Renal pelvis (tissue), 4 donors: ENCODE measurements around the gene SEC24D. TPM values are rescaled to one million over a fixed set of nuclear protein-coding genes. Genes with fewer than 3 reads are reported as not detected.

ENCODE experiments used
- DNase-seq: peaks from one replicate; pipeline ENCODE4 v3.0.0-alpha.2; 2013
- polyA plus RNA-seq, 3 donors: library from polyadenylated mRNA; unstranded; fragments of 120-200 nt; gene quantifications; one replicate each; pipeline ENCODE4 v1.2.1, GENCODE V29; 2013; ENCODE audit not compliant: insufficient read length in 3 of 3

Gene SEC24D
- polyA plus RNA-seq, 3 donors = 35.4 to 37.6 (median 36.4) TPM

DNA sequence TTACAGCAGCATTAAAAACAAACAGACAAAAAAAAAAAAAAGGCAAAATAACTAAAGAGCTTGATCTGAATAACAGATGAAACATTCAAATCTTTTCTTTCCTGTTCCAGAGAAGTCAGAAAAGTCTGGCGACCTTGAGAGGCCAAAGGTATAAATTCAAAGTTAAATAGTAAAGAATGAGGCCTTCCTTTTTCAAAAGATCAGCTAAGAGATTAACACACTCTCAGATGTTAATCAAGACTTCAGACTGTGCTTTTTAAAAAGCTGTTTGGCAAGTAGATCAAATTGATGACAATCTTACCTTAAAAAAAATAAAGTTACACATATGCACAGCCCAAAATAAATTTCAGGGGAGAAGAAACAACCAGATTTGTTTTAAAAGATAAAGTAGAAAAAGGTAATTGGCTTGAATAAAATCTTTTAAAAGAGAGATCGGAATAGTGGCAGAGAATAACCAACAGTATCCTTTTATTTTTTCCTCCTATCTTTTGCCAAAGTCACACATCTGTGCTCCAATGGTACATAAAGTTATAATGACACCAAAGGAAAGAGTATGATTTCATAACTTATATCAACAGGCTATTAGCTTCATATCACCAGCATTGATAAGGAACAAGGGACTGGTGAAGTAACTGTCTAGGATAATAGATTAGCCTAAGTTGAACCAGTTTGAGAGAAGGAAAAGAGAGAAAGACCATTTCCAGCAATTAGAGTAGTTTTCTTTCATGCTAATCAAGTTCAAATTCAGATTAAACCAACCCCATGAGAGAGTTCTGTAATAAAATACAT is 80.3 kb downstream of the SEC24D start:
- no peak for DNase-seq

DNA sequence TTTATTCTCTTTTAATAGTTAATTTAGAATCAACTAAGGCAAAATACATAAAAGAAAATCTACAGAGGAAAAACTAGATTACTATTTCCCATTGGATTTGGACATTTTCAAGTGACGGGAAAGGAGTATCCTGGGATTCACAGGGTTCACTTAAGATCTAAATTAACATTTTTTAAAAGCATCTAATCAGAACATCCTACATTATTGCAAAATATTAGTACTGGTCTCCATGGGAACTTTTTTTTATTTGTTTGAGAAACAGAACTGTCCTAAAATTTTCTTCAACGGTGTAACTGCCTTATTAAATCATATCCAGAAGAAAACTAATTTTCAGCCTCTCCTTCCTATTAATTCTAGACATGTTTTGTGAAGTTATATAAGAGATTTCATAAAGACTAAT is 81.0 kb downstream of the SEC24D start:
- no peak for DNase-seq

DNA sequence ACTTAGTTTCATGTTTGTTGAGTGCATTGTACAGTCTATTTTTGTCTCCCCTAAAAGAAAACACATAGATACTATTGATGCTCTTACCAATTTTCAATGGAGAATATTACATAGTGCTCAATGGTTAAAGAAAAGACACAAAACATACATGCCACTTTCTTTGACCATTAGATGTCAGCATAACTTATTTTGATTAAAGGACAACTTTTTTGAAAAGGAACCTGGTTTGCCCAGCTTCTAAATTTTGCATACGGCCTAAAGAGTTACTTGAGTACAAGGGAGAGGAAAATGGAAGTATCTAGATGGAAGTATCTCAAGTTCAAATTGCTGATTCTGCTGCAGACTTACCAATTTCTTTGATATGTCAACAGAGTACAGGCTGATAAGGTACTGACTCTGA is 82.2 kb downstream of the SEC24D start:
- DNase-seq = no peak

DNA sequence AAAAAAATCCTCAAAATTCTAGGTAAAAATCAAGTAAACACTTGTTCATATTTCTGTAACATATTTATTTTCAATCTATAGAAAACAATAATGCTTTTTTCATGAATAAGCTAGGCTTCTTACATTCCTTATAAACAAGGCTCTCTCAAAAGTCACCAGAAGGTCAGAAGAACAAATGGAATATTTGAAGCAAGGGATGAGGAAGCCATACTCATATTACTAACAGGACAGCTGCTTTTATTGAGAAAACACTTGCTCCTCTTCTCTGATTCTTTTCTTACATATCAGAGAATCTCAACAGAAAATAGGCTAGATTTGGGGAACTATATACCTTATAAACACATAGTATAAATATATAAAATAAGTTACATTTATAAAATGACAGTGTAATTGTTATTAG is 82.8 kb downstream of the SEC24D start:
- no peak for DNase-seq

DNA sequence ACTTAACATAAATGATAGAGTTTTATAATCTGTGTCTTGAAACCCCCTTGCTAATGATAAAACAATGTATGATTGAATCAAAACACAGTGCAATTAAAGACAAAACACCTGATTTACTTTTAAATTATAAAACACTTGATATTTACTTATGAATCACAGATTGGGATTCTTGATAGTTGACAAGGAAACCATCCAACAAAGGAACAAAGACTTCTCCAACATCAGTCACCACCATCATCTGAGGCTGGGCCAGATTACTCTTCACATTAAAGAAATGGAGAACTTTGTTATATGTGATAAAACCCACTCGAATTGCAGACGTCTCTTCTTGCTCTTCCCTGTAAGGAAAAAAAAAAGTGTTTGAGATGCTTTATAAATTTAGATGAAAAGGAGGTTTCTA is 83.4 kb downstream of the SEC24D start:
- DNase-seq = no peak

DNA sequence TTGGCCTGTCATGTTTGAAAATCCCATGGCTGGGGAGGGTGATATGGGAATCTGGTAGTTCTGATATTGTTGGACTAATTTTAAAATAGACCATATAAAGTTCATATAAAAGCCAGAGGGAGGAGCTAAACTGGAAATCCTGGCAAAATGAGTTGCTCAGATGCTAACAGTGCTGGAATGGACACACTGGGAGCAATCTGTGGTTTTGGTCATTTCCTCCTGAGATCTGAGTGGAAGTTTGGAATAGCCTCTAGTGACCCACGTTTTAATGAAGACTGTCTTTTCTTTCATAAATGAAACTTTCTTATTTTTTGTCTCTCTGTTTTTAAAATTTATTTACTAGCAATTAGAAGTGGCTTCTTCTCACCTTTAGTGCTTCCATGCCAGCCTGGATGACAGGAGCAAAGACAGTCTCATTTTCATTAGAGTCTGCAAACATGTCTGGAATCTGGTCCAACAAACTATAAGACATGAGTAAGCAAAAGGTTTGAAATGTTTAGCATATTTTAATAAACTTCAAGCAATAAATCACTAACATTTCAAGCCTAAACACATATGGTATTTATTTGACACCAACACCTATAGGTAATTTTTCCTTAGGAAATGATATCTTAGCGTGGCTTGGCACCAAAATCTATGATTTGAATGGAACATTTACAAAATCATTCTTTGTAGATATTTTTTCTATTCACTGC is 84.2 kb downstream of the SEC24D start:
- DNase-seq = no peak

DNA sequence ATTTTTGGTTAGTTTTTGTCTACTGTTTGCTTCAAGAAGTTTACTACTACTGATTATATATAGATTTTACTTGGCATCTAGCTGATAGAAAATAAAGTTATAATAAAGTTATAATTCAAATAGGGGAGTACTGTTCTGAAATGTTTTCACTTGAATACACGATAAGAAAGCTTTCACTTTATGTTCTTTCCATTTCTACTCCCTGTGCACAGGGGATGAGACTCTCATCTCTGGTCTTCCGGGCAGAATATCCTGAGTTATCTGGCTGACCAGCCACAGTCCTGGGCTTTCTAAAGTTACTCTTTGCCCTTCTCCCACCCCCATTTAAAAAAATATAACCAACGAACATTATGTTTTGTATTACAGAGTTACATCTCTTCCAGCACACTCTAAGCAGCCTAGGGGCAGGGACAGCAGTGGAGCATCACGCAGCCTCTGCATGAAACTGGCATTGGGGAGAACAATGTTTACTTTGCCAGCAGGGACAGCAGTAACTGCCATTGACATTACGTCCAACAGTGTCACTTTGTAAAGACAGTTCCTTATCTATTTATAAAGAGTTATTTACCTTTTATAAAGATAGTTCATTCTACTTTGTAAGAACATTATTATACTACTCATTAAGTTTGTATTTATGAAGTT is 86.5 kb downstream of the SEC24D start:
- DNase-seq = no peak

DNA sequence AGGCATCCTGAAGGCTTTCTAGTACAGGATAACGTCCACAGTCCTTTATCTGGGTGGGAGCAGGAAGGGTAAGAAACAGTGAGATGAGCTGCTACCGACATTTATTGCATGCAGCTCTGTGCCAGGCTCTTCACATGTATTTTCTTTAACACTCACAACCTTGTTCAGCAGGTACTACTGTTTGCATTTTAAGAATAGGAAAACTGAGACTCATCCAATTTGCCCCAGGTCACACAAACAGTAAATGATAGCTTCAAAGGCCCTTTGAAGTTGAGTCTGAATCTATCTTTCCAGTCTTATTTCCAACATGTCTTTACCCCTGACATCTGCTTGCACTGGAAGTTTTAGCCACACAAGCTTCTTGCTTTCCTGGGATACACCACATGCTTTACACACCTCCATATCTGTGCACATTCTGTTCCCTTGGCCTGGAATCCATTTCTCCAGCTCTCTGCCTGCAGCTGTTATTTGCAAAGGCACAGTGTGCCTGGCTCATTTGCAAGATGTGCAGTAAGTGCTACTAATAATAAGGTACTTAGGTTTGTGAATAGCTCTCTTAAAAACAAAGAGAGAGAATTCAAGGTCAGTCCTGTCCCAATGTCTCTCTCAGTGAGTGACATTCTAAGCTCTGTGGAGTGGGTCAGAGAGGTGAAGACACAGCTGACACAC is 89.5 kb downstream of the SEC24D start:
- DNase-seq = no peak

DNA sequence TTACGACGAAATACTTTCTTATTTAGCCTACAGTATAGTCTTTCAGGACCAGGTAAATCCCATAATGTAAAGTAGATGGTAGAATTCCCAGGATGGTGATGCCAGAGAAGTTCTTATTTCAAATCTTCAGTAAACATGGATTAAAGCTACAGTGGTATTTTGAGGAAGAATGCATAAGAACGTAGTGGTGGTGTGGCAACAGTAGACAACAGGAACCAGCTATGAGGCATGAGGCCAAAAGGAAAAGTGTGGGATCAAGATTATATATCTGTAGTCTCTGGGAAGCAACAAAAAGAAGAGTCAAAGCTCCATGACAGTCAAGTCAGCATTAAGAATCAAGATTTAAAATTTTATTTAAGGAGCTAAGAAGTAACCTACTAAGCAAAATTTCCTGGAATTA is 90.6 kb downstream of the SEC24D start:
- no peak for DNase-seq

DNA sequence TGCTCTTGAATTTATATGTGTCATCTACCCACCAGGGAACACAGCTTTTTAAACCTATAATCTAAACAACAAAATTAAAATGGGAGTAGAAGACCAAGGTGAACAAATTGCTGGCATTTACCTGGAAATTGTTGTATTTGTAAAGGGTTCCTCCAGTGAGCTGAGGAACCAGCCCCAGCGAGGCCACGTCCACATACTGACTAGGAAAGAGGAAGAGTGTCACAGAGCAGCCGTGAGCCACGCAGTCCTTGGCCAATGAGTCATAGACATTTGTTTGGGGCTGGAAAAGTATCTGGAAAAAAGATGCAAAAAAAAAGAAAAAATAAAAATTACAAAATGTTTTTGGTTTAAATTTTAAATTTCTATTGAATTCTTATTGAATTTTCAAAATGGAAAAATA is 92.1 kb downstream of the SEC24D start:
- DNase-seq = no peak

DNA sequence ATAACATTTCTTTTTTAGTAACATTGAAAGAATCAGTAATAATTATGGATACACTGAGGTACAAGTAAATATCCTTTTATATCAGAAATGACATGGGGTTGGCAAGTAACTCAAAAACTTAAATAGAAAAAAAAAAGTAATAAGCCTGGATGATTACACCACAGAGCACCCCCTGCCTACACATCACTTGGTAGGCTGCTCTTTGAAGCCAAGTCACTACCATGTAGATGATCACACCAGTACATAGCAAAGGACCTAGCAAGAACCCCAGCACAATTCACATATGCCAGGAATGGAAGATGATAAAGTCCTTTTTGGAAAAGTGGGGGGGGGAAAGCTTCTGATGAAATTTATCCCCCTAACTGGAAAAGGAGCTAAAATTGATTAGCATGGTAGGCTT is 93.9 kb downstream of the SEC24D start:
- no peak for DNase-seq

DNA sequence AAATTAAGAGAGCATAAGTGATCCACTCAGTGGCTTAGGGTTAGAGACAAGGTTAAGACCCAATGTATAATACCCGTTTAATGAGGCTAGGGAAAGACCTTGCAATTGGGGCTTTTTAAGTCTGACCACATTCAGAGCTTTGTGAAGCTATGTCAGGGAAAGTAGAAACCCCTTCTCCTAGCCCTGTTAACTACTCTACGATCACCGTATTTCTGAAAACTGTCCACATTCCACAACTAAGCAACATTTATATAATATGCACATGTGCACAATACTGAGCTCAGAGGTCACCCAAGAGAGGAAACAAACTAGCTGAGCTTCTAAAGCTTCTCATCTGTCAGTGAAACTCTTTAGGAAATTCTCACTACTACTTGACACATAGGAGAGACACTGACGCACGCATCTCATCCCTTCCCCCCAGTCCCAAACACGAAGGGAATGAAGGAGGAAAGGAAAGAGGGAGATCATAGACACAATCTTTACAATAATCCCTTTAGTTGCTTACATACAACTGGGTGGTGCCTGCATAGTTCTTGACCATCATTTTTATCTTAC is 94.5 kb downstream of the SEC24D start:
- DNase-seq = no peak

DNA sequence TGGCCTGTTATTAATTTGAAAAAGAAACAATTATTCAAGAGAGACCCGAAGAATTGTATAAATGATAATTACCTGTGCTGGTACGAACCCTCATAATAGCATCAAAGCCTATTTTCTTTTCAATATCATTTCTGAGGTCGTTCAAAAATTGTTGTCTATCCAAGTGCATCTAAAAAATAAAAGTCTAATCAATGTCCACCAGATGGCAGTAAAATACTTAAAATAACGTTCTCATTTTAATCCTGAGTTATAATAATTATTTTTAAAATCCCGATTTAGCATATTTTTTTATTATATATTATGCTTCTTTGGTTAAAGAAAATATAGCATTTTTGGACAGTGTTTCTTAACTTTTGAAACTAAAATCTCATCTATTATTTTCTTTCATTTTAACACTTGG is 95.1 kb downstream of the SEC24D start:
- DNase-seq = no peak

DNA sequence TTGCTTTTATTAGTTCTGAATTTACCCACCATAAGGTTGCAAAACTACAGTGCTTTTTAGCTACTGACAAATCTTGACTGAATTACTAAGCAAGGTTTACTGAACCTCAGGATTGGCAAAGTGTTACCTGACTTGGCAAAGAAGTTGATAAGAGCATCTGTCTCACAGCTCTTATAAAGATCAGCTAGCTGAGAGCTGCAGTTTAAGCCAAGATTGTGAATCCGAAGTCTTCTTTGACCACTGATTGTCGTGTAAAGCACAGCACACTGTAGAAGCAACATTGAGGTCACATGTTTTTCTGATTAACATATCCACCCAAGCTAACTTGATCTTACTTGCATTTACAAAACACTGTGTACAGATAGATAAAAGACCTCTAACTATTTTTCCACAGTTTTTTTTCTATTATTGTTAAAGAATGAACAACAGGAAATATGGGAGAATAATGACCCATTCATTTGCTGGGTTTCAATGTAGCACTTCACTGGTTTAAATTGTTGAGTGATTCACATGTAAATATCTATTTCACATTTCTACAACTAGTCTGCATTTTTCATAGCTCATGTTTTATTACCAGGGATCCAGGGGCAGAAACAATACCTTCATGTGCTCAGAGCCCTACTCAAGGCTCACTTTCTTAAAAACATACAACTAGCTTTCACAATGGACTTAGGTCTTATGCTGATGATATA is 96.8 kb downstream of the SEC24D start:
- no peak for DNase-seq

DNA sequence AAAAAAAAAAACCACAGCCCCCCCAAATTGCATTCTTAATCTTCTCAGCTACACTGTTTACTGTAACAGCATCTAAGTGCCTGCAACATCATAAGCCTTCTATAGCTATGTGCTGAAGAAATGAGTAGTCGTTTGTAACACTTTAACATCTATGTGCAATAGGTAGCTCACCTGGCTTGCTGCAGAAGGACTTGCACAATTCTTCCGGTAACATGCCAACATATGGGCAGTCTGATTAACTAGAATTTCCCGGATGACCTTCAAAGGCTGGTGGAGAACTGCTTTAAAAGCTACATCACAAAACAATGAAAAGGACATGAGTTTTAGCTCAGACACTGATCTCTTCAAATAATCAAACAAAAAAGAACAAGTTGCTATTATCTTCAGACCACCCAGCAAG is 97.8 kb downstream of the SEC24D start:
- DNase-seq = no peak

DNA sequence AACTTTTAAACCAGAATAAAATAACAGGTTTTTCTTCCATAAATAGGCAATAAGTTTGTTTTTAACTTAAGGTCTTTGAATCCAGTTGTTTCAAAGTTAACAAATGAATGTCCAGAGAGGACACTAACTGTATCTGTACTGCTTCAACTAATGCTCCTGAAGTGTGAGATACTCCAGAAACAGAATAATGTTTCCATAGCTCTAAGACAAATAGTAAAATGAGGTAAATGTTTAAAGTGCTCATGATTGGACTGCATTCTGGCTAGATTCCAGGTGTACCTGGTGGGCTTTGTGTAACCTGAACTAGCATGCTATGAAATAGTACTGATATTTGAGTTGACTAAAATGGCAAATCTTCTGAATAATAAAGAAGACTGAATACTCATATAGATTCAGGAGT is 99.0 kb downstream of the SEC24D start:
- DNase-seq = no peak

DNA sequence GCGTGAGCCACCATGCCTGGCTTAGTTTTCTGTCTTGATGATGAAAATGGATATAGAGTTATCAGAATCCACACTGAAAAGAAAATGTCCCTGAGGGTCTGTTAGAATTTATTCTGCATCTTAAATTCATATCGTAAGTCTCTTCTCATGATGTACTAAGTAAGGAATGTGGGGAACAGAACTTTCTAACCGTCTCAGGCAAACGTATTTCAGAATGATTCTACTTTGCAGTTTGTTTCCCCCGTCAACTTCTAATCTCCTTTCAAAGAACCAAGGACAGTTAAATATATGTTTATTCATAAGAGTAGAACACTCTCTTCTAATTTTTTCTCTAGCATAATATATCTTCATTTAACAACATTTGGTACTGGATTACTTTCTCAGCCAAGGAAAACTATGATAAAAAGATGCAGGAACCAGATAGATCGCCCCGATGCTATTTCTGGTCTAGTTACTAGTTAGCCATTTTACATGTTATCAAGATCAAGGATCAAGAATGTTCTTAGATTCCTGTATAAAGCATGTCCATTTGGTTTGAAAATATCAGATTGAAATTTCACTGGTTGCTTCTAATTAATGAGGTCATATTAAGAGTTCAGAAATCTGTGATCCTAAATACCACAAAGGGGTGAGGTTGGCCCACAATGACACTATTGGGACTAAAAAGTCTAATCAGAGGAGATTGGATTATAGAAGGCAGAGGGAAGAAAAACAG is 101.3 kb downstream of the SEC24D start:
- no peak for DNase-seq

DNA sequence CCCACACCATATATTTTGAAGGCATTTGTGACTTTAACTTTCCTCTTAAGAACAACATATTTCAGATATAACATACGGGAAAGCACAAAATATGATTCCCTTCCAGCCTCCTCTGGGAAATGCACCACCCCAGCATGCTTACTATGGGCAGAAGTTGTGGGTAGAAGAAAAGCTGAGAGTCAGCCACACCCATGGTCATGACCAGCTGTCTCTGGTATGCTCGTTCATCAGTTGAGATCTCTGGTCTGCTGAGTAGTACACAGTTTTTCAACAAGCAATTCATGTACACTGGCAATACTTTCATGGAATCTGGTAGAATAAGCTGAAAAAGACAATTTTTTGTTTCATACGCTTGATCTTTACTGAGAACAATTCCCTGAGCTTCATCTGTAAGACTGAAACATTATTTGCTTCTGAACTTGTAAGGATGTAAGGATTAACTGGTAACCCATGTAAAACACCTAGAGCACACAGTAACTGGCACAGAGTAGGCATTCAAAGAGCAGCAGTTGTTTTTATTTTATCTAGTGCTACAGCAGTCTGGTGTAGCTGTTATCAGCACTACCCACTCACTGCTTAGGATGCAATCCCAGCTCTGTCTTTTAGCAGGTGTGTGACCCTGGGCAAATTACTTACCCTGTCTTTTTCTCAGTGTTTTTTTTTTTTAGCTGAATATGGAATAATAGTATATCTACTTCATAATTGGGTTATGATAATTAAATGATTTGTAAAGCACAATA is 103.2 kb downstream of the SEC24D start:
- DNase-seq = no peak

DNA sequence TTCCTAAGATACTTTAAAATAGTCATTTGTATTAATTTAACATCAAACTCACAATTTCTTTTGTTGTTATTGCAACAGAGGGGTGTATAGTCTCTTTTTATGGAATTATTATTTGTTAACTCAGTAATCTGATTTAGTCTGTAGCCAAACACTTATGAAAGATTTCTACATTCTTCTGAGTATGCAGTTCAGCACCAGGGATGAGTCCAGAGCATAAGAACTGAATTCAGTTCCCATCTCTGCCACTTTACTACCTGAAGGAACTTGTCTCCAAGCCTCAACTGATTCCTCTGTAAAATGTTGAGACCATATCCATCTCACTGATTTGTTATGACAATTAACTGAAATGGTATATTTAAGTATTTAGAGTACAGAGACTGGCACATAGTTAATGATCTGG is 105.2 kb downstream of the SEC24D start:
- no peak for DNase-seq
